ENCODE data around the gene ISL2. TPM values are rescaled to one million over a fixed set of nuclear protein-coding genes. Genes with fewer than 3 reads are reported as not detected.
A peak's percentile ranks its signal among the peaks of the same experiment; 100 is the strongest.
"Not testable (repeated sequence)": the region's sequence is repeated elsewhere in the genome, so short reads cannot be mapped to it uniquely, and the experiment has no call there.

The ISL2 gene
- polyA plus RNA-seq, 1 donor from 2014 or later: 0.89 TPM

DNA sequence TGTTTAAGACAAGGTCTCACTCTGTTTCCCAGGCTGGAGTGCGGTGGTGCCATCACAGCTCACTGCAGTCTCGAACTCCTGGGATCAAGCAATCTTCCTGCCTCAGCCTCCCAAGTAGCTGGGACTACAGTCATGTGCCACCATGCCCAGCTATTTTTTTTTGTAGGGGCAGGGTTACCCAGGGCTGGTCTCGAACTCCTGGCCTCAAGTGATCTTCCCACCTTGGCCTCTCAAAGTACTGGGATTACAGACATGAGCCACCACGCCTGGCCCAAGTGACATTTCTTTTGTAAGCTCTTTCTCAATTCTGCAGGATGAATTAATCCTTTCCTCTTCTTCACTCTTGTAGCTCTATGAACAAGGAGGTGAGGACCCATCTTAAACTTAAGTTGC, 23.4 kb upstream of the ISL2 start:
- H3K4me1 Mint-ChIP-seq: peaks cover 20 to 30% (median 23%) of the 10 kb centered on the region in 3 donors
- not testable (repeated sequence) for H3K27ac Mint-ChIP-seq, H3K9me3 Mint-ChIP-seq, H3K36me3 Mint-ChIP-seq, H3K27me3 Mint-ChIP-seq
- H3K4me3 Mint-ChIP-seq: peak overlapping the region in 2 of 4 donors; percentile 95 to 100

DNA sequence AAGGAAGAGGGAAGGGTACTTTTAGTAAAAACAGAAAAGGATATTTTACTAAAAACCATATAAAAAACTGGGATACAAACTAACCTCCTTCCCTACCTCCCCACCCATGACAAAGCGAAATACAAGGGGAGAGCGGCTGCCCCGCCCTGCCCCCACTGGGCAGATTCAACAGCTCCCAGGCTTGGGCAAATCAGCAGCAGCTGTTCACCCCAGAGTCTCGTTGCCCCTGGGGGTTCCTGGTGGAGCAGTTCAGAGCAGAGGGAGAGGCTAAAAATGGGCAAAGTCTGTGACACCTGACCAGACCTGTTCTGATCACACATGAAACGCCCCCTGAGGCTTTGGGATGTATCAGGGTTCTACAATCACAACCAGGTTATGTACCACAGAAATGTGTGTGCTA, 22.8 kb upstream of the ISL2 start:
- Mint-ChIP-seq H3K4me3 (peak overlapping the region in 1 of 4 donors; percentile 100), H3K27me3 (peaks cover 2% of the 10 kb centered on the region), H3K36me3 (no peaks in the 10 kb centered on the region), H3K9me3 (no peaks in the 10 kb centered on the region), H3K27ac (no peak overlapping the region), H3K4me1 (peaks cover 17 to 24% (median 20%) of the 10 kb centered on the region in 3 donors)

DNA sequence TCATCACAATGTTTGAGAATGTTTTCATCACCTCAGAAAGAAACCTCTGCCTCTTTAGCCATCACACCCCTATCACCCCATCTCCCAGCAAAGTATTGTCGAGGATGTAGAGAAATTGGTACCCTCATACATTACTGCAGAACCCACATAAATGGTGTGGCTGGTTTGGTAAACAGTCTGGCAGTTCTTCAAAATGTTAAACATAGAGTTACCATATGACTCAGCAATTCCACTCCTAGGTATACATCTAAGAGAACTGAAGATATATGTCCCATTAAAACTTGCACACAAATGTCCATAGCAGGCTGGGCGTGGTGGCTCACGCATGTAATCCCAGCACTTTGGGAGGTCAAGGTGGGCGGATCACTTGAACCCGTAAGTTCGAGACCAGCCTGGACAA, 16.6 kb upstream of the ISL2 start:
- no peak overlapping the region for H3K4me3 Mint-ChIP-seq
- no peaks in the 10 kb centered on the region for H3K36me3 Mint-ChIP-seq
- H3K9me3 Mint-ChIP-seq: no peaks in the 10 kb centered on the region
- H3K27me3 Mint-ChIP-seq: peaks cover 26% of the 10 kb centered on the region
- H3K4me1 Mint-ChIP-seq: no peaks in the 10 kb centered on the region
- H3K27ac Mint-ChIP-seq: peak overlapping the region in 1 of 3 donors; percentile 46

DNA sequence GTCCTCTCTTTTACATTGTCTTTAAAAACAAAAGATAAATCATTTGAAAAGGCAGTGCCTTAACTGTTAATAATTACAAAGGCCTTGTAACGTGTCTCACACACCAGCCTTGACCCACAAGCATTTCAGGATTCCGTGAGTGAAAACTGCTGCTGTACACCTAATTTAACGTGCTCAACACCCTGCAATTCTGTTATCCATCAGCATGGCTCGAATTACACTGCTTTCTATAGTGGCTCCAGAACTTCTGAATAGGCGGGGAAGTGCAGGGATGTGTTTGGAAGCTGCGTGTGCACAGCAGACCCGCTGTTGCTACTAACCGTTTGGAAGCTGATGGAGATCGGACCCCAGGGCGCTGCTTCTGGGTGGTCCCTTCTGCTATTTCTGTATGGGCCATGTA, 15.4 kb upstream of the ISL2 start:
- Mint-ChIP-seq H3K27me3 (peaks cover 31% of the 10 kb centered on the region), H3K4me3 (no peak overlapping the region), H3K36me3 (no peaks in the 10 kb centered on the region), H3K4me1 (no peaks in the 10 kb centered on the region), H3K9me3 (no peaks in the 10 kb centered on the region), H3K27ac (no peak overlapping the region)

DNA sequence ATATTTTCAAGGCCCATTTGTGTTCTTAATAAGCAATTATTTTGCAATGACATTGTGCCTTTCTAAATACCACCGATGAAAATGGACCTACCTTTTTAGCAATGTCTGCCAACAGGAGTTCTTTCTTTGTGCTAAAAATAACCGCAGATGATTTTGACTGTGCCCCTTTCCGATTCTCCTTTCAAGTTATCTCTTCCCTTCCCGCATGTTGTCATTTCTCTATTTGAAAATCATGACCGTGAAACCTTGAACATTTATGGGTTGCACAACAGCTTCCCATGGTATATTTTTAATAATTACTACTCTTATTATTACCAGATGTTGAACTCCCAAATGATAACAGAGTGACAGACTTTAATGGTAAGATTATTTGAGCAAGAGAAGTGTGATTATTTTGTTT, 15.0 kb upstream of the ISL2 start:
- H3K27ac Mint-ChIP-seq: no peak overlapping the region
- H3K4me1 Mint-ChIP-seq: no peaks in the 10 kb centered on the region
- no peaks in the 10 kb centered on the region for H3K9me3 Mint-ChIP-seq
- peaks cover 33% of the 10 kb centered on the region for H3K27me3 Mint-ChIP-seq
- H3K4me3 Mint-ChIP-seq: no peak overlapping the region
- H3K36me3 Mint-ChIP-seq: no peaks in the 10 kb centered on the region

DNA sequence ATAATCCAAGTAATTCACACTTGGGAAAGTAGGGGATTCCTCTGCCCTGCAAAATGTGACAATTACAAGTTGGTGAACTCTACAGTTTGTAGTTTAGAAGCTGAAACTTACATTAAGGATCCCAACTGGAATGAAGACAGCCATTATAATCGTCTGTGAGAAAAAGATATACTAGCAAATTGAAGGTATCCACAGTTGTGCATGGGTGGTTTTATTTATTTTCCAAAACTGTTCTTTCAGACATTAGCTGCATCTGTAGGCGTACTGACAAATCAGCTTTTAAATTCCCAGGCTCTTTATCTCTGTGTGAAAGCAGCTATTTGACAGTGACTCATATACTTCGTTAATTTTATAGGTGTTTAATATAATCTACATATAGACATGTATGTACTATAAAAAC, 12.5 kb upstream of the ISL2 start:
- Mint-ChIP-seq H3K27ac (no peak overlapping the region), H3K9me3 (no peaks in the 10 kb centered on the region), H3K36me3 (no peaks in the 10 kb centered on the region), H3K27me3 (peaks cover 34% of the 10 kb centered on the region), H3K4me3 (no peak overlapping the region), H3K4me1 (no peaks in the 10 kb centered on the region)

DNA sequence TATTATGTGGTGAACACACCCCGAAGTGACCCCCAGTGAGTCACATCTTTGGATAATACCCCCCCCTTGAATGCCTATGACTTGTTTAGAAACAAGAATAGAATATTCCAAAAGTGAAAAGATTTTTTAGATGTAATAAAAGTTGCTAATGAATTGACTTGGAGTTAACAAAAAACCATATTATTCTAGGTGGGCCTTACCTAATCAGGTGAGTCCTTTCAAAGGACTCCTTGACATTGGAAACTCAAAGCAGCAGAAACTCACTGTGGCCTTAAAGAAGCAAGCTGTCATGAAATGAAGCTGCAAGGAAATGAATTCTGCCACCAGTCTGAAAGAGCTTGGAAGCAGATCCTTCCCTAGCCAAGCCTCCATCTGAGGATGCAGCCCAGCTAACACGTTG, 10.9 kb upstream of the ISL2 start:
- Mint-ChIP-seq H3K27ac (no peak overlapping the region), H3K4me3 (no peak overlapping the region), H3K27me3 (peaks cover 33% of the 10 kb centered on the region)

DNA sequence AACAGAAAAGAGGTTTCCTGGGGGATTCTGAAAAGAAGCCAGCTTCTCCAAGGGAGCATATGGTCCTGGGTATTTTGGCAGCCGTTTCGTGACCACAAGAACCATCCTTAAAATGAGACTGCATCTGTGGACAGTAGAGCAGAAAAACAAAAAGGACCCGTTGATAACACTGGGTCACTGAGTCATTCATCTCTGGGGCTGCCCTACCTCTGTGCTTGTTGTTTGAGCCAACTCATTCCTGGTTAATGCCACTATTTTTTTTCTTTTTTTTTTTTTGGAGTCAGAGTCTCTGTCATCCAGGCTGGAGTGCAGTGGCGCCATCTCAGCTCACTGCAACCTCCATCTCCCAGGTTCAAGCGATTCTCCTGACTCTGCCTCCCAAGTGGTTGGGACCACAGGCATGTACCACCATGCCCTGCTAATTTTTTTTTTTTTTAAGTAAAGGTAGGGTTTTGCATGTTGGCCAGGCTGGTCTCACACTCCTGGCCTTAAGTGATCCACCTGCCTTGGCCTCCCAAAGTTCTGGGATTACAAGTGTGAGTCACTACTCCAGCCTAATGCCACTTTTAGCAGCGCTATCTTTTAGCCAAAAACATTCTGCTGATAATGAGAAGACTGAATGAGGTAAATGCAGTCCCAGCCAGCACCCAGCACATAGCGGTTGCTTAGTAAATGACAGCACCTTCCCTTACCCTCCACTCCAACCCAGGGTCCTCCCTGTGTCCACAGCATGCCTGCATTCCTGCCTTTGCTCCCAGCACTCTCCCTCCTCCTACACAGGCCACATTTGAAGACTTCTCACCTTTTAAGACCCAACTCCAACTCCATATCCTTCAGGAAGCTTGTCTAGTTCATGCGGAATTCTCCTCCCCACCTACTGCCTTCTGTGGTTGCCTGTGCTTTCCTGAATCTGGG, 9.1 kb upstream of the ISL2 start:
- no peaks in the 10 kb centered on the region for H3K4me1 Mint-ChIP-seq
- H3K36me3 Mint-ChIP-seq: peaks cover 2% of the 10 kb centered on the region
- H3K4me3 Mint-ChIP-seq: no peak overlapping the region
- H3K27me3 Mint-ChIP-seq: peaks cover 31% of the 10 kb centered on the region
- peak overlapping the region in 1 of 3 donors; percentile 16 for H3K27ac Mint-ChIP-seq
- H3K9me3 Mint-ChIP-seq: no peaks in the 10 kb centered on the region

More for the DNA sequence above, 10.9 kb upstream of the ISL2 start:
- Mint-ChIP-seq H3K9me3 (no peaks in the 10 kb centered on the region), H3K36me3 (peaks cover 2% of the 10 kb centered on the region), H3K4me1 (no peaks in the 10 kb centered on the region)

DNA sequence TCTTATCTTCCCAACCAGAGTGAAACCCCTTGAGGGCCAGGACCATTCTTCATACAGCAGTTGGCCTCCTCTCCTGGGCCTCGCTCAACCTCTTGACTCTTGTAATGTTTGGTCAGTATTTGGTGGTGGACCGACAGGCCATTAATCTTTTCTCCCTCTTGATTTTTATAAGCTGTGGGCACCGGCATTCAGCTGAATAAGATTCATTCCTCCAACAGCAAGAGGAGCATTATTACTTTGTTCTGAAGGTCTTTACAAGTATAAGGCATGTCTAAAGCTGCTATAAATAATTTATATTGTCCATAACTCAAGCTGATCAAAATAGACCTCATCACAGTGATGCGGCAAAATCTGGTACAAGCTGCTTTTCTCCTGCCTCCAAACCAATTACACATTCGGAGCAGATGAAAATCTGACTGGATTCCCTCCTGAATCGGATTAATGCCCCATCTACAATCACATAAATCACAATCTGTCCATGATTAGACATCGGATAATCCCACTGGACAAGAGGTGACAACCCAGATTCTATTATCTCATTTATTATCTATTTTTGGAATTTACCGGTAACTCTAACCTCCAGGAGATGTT, 8.4 kb upstream of the ISL2 start:
- Mint-ChIP-seq H3K27me3 (peaks cover 26% of the 10 kb centered on the region), H3K36me3 (peaks cover 2% of the 10 kb centered on the region), H3K27ac (no peak overlapping the region), H3K4me3 (no peak overlapping the region), H3K4me1 (peaks cover 0 to 2% (median 0%) of the 10 kb centered on the region in 3 donors), H3K9me3 (no peaks in the 10 kb centered on the region)

DNA sequence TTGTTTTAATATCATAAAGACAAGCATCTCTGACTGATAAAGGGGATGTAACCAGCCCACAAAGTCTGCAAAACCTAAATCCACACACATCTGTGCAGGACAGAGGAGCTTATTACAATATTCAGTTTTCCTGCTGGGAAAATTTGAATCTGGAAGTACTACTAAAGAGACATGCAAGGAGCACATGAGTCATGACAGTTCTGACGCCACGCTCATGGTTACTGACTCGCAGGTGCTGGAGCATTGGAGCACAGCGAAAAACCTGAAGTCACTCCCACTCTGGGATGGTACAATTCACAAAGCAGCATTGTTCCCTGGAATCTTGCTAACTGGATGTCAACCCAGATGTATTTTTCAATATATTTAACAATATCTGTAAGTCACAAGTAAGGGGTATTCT, 7.6 kb upstream of the ISL2 start:
- Mint-ChIP-seq H3K27ac (no peak overlapping the region), H3K4me1 (peaks cover 0 to 2% (median 0%) of the 10 kb centered on the region in 3 donors), H3K4me3 (no peak overlapping the region), H3K9me3 (no peaks in the 10 kb centered on the region), H3K36me3 (peaks cover 2% of the 10 kb centered on the region), H3K27me3 (peaks cover 21% of the 10 kb centered on the region)

DNA sequence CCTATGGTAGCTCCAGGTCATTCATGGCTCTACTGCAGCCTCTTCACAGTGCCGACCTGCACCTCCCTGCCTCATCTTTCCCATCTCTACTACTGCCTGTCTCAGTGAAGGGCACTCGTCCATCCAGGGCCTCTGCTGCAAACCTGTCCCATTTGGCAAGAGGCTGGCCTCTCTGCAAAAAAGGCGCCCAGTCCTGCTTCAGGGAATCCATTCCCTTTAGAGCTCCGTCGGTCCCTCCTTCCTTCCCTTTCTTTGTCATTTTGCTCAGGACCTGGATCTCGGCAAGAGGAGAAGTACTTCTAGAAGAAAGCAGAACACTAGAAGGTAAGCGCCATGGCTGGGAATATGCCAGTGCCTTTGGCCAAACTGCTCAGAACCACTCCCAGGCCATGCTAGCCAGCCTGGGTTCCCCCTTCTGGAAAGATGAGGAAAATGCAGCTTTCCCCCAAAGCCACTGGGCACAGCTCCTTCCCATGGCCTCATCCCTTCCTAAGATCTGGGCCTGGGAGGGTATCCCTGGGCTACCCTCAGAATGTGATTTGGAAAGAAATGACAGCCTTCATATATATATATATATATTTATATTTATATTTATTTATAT, 6.4 kb upstream of the ISL2 start:
- Mint-ChIP-seq H3K4me3 (no peak overlapping the region), H3K9me3 (no peaks in the 10 kb centered on the region), H3K36me3 (peaks cover 2% of the 10 kb centered on the region), H3K27ac (no peak overlapping the region), H3K27me3 (peaks cover 23% of the 10 kb centered on the region), H3K4me1 (peaks cover 2 to 4% (median 4%) of the 10 kb centered on the region in 3 donors)

DNA sequence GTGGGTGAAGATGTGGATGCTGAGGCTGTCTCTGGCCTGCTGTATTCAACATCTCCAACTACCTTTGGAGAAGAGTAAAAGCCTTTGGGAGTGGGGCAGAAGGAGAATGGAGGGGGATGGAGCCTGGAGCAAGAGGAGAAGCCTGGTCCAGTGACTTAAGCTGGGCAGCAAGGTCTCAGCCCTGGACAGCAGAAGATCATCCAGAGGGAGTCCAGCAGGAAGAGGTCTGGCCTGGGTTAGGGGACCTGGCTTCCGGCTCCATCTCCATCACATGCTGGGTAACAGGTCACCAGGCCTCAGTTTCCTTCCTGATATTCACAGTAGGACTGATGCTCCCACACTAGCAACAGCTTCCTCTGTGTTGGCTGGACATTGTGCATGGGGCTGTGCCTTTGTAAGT, 3.8 kb upstream of the ISL2 start:
- peaks cover 15 to 21% (median 19%) of the 10 kb centered on the region in 3 donors for H3K4me1 Mint-ChIP-seq
- H3K27ac Mint-ChIP-seq: peak overlapping the region in 1 of 3 donors; percentile 66
- peaks cover 2% of the 10 kb centered on the region for H3K36me3 Mint-ChIP-seq
- H3K9me3 Mint-ChIP-seq: no peaks in the 10 kb centered on the region
- peaks cover 33% of the 10 kb centered on the region for H3K27me3 Mint-ChIP-seq
- no peak overlapping the region for H3K4me3 Mint-ChIP-seq

DNA sequence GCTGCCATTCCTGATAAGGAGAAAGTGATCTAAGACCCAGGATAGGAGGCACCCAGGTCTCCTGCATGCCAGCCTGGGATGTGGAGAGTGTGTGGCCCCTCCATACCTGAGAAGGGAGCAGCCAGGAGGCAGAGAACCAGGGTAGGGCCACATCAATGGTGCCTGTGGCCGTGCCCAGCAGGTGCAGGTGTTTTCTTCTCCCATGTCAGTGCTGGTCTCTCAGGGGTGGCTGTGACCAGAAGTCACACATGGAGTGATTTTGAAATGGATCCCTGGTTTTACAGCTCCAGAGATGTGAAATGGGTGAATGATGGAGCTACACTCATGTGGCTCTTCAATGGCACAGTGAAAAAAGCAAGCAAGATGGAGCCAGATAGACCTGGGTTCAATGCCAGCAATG, 3.3 kb upstream of the ISL2 start:
- no peak overlapping the region for H3K27ac Mint-ChIP-seq
- peaks cover 2% of the 10 kb centered on the region for H3K36me3 Mint-ChIP-seq
- peaks cover 15 to 21% (median 19%) of the 10 kb centered on the region in 3 donors for H3K4me1 Mint-ChIP-seq
- peaks cover 31% of the 10 kb centered on the region for H3K27me3 Mint-ChIP-seq
- no peaks in the 10 kb centered on the region for H3K9me3 Mint-ChIP-seq
- H3K4me3 Mint-ChIP-seq: peak overlapping the region in 1 of 4 donors; percentile 22

DNA sequence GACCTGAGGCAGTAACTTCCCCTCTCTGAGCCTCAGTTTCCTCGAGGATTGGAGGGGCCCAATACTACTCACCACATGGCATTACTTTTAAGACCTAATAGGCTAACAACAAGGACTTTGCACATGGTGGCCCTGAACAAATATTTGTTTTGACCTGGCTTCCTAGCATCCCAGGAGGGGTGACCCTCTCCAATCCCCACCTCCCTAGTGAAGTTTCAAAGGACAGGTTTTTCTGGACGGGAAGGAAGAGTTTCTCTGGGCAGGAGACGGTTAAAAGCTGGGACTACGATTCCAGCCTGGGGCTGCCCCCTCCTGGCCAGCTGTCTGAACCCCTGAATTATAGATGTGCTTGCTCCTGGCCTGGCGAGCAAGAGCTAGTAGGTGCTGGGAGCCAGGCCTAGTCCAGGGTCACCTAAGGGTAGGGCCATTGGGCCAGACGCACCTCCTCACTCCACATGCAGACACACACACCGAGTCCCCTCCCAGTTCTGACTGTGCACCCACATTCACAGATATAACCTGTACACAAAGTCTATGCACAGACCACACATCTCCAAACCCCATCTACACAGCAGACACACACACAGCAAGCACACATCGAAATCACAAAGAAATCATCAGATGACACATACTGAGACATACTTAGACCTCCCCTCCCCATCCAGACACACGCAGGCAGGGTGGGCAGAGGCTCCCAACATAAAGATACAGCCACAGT, 2.7 kb upstream of the ISL2 start:
- Mint-ChIP-seq H3K4me3 (peak overlapping the region in 3 of 4 donors; percentile 12 to 40 (median 22)), H3K9me3 (peaks cover 0 to 3% (median 0%) of the 10 kb centered on the region in 3 donors), H3K27ac (peak overlapping the region in 1 of 3 donors; percentile 94), H3K27me3 (peaks cover 37% of the 10 kb centered on the region), H3K36me3 (peaks cover 2% of the 10 kb centered on the region), H3K4me1 (peaks cover 20 to 26% (median 24%) of the 10 kb centered on the region in 3 donors)
